ENCODE data around the gene TKTL1.
"Not testable (repeated sequence)": the region's sequence is repeated elsewhere in the genome, so short reads cannot be mapped to it uniquely, and the experiment has no call there.

TKTL1 gene

DNA sequence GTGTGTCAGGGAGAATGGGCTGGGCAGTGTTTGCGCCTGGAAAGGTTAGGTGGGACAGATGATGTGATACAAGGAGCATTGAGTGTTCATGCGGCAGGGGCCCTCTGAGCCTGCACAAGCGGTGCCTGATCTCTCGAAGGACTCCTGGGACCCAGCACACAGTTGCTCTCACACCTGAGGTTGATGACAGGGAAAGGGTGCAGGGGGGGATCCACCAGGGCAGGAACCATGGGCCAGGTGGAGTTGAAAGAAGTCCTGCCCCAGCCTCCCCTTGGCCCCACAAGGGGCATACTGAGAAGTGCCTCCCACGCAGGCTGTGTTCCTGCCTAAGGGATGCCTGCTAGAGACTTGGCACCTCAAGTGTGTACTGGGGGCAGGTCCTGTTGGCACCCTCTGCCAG lies 33.1 kb downstream of the TKTL1 start:
- no peaks in the 10 kb centered on the region for H3K36me3 ChIP-seq (ENCODE audit: control insufficient read depth in 1 of 2, insufficient read depth in 2 of 2, low read length in 2 of 2)
- H3K9me3 ChIP-seq (ENCODE audit: control insufficient read depth in 1 of 2, low read length in 2 of 2), result no peaks in the 10 kb centered on the region
- no peaks in the 10 kb centered on the region for H3K27me3 ChIP-seq (ENCODE audit: low read depth, low read length)
- H3K27ac ChIP-seq (ENCODE audit: low read length), result no peak overlapping the region
- no peak overlapping the region for H3K4me3 ChIP-seq (ENCODE audit: low read depth in 1 of 2, low read length in 2 of 2)
- H3K4me1 ChIP-seq (ENCODE audit: control insufficient read depth in 1 of 2, insufficient read depth in 2 of 2, low read length in 2 of 2), result peaks cover 0 to 8% of the 10 kb centered on the region in 2 donors

DNA sequence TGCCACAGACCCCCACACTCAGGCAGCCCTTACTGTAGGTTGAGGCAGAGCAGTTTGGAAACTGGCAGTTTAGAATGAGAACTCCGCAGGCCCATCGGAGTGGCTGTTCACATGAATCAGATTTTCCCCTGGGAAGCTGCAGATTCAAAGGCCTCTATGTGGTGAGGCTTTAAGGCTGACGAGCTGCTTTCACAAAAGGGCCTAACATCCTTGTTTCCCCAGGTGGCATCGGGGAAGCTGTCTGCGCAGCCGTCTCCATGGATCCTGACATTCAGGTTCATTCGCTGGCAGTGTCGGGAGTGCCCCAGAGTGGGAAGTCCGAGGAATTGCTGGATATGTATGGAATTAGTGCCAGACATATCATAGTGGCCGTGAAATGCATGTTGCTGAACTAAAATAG lies 33.7 kb downstream of the TKTL1 start:
- no peaks in the 10 kb centered on the region for H3K9me3 ChIP-seq (ENCODE audit: control insufficient read depth in 1 of 2, low read length in 2 of 2)
- no peak overlapping the region for H3K27ac ChIP-seq (ENCODE audit: low read length)
- H3K27me3 ChIP-seq (ENCODE audit: low read depth, low read length), result no peaks in the 10 kb centered on the region
- H3K36me3 ChIP-seq (ENCODE audit: control insufficient read depth in 1 of 2, insufficient read depth in 2 of 2, low read length in 2 of 2), result no peaks in the 10 kb centered on the region
- peaks cover 0 to 8% of the 10 kb centered on the region in 2 donors for H3K4me1 ChIP-seq (ENCODE audit: control insufficient read depth in 1 of 2, insufficient read depth in 2 of 2, low read length in 2 of 2)
- no peak overlapping the region for H3K4me3 ChIP-seq (ENCODE audit: low read depth in 1 of 2, low read length in 2 of 2)

DNA sequence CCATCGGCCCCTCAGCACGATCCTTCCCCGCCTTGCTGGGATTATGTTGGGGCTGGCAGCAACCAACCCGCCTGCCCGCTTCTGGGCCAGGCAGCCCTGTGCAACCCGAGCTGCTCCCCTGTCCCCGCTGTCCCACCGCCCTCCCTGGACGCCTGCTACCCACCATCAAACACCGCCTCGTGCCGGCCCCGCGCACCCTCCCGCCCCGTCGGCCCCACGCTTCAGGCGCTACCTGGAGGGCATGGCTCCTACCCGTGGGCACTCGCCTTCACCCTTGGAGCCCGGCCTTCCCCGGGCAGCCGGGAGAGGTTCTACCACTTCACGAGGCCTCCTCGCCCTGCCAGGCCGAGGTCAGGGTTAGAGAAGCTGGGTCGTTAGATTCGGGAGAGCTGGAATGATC lies 37.0 kb downstream of the TKTL1 start:
- no peak overlapping the region for H3K4me3 ChIP-seq (ENCODE audit: low read depth in 1 of 2, low read length in 2 of 2)
- H3K36me3 ChIP-seq (ENCODE audit: control insufficient read depth in 1 of 2, insufficient read depth in 2 of 2, low read length in 2 of 2), result no peaks in the 10 kb centered on the region
- H3K27me3 ChIP-seq (ENCODE audit: low read depth, low read length), result no peaks in the 10 kb centered on the region
- H3K27ac ChIP-seq (ENCODE audit: low read length), result no peak overlapping the region
- no peaks in the 10 kb centered on the region for H3K9me3 ChIP-seq (ENCODE audit: control insufficient read depth in 1 of 2, low read length in 2 of 2)
- H3K4me1 ChIP-seq (ENCODE audit: control insufficient read depth in 1 of 2, insufficient read depth in 2 of 2, low read length in 2 of 2), result no peaks in the 10 kb centered on the region

DNA sequence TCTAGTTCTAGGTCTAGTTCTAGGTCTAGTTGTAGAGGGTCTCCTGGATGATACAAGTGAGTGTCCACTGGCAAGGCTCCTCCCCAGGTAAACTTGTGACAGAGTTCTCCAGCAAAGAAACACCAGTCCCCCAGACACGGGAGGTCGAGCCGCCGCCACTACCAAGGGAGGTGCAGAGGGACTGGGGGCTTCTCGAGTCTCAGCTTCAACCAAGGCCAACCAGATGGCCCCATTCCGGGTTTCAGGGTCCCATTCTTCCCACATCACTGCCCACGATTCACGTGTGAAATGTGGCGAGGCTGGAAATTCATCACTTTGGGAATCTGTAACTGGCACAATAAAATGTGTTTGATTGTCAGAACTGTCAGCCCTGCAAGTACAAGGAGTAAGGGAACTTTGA lies 37.5 kb downstream of the TKTL1 start:
- Histone ChIP-seq H3K36me3 (ENCODE audit: control insufficient read depth in 1 of 2, insufficient read depth in 2 of 2, low read length in 2 of 2) (no peaks in the 10 kb centered on the region), H3K9me3 (ENCODE audit: control insufficient read depth in 1 of 2, low read length in 2 of 2) (no peaks in the 10 kb centered on the region), H3K27ac (ENCODE audit: low read length) (no peak overlapping the region), H3K4me1 (ENCODE audit: control insufficient read depth in 1 of 2, insufficient read depth in 2 of 2, low read length in 2 of 2) (no peaks in the 10 kb centered on the region), H3K4me3 (ENCODE audit: low read depth in 1 of 2, low read length in 2 of 2) (no peak overlapping the region), H3K27me3 (ENCODE audit: low read depth, low read length) (no peaks in the 10 kb centered on the region)

DNA sequence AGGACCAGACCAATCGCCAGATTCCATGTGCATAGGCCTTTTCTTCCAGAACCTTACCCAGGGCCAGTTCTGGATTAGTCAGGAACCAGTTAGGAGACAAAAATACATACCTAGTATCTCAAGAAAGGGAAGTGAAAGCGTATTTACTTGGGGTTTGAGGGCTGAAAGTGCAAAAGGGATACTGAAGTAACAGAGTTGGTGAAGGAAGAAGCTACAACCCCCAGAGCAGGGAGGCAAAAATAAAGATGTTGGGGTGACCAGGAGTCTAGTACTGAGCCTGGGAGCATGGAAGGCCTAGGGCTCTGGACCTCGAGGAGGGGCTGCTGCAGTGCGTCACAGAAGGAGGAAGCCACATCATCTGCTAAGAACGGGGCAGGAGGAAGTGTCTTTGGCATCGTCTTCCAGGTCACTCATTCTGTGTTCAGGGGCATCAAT lies 38.3 kb downstream of the TKTL1 start:
- Histone ChIP-seq H3K9me3 (ENCODE audit: control insufficient read depth in 1 of 2, low read length in 2 of 2) (no peaks in the 10 kb centered on the region), H3K27me3 (ENCODE audit: low read depth, low read length) (no peaks in the 10 kb centered on the region), H3K36me3 (ENCODE audit: control insufficient read depth in 1 of 2, insufficient read depth in 2 of 2, low read length in 2 of 2) (no peaks in the 10 kb centered on the region), H3K27ac (ENCODE audit: low read length) (no peak overlapping the region), H3K4me1 (ENCODE audit: control insufficient read depth in 1 of 2, insufficient read depth in 2 of 2, low read length in 2 of 2) (no peaks in the 10 kb centered on the region), H3K4me3 (ENCODE audit: low read depth in 1 of 2, low read length in 2 of 2) (no peak overlapping the region)

DNA sequence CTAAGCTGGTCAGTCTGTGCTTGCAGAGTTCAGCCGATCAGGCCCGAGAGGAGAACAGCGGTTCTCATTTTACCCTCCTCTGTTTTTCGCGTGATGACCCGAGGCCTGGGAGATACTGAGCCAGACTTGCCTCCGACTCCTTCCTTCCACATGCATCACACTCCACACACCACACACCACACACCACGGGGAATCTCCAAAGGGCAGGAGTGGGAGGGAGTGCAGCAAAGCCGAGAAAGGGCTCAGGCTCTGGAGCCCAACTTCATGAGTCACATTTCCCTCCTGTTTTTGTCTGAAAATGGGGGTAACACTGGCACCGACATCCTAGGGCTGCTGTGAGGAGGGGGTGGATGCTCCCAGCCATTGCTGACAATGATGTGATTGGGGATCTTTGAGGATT lies 38.9 kb downstream of the TKTL1 start:
- Histone ChIP-seq H3K4me1 (ENCODE audit: control insufficient read depth in 1 of 2, insufficient read depth in 2 of 2, low read length in 2 of 2) (no peaks in the 10 kb centered on the region), H3K27me3 (ENCODE audit: low read depth, low read length) (no peaks in the 10 kb centered on the region), H3K4me3 (ENCODE audit: low read depth in 1 of 2, low read length in 2 of 2) (no peak overlapping the region), H3K36me3 (ENCODE audit: control insufficient read depth in 1 of 2, insufficient read depth in 2 of 2, low read length in 2 of 2) (no peaks in the 10 kb centered on the region), H3K27ac (ENCODE audit: low read length) (no peak overlapping the region), H3K9me3 (ENCODE audit: control insufficient read depth in 1 of 2, low read length in 2 of 2) (no peaks in the 10 kb centered on the region)

DNA sequence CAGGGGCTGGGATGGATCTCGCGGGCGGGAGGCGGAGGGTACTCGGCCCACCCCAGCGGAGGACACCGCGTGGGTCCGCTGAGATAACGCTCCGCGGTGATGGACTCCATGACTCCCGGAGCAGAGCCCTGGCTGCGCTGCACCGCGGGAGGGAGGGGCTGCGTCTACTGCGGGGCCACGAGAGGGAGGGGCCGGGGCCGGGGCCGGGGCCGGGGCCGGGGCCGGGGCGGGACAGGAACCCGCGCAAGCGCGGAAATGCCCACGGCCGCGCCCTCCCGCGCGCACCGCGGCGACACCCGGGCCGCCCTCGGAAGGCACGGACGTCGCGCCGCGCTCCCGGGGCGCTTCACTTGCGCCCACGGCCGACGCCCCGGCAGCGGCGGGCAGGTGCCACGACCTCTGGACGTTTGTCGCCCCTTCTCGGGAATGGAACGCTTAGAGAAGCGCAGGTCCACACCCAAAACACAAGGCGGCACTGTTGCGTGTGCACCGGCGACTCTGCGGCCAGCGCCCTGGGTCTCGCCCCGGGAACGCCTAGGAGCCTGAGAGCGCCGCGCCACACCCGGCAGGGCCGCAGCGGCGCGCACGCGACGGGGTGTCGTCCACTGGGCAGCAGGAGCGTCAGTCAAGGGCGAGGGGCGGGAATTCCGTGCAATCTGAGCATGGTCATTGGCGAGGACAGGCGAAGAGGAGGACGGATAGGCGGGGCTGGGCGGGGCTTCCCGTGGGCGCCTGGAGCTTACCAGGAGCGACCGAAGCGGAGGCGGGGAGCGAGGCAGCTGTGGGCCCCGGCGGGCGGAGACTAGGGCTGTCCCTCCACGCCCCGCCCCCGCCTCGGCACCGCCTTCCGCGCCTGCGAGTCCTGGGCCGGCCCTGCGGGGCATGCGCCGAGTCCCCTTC lies 46.1 kb downstream of the TKTL1 start:
- H3K9me3 ChIP-seq (ENCODE audit: control insufficient read depth in 1 of 2, low read length in 2 of 2); H3K36me3 ChIP-seq (ENCODE audit: control insufficient read depth in 1 of 2, insufficient read depth in 2 of 2, low read length in 2 of 2); H3K27ac ChIP-seq (ENCODE audit: low read length); H3K4me1 ChIP-seq (ENCODE audit: control insufficient read depth in 1 of 2, insufficient read depth in 2 of 2, low read length in 2 of 2); H3K4me3 ChIP-seq (ENCODE audit: low read depth in 1 of 2, low read length in 2 of 2); H3K27me3 ChIP-seq (ENCODE audit: low read depth, low read length): not testable (repeated sequence)

DNA sequence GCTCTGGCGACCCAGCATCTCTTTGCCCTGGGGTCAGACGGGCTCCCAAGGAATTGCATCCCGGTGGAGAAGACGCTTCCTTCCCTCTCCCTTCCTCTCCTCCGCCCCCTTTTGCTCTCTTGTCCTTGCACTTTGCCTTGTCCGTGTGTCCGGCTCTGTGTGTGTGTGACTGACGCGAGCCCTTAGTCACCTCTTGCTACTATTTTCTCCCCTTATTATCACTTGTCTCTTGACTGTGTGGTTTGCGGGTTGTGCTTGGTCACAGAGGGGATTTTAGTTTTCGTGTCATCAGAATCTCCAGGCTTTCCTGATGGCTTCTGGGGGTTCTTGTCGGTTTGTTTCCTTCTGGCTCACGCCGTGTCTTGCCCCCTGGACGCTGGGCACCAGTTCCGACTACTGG lies 47.5 kb downstream of the TKTL1 start:
- not testable (repeated sequence) for H3K27ac ChIP-seq (ENCODE audit: low read length); H3K36me3 ChIP-seq (ENCODE audit: control insufficient read depth in 1 of 2, insufficient read depth in 2 of 2, low read length in 2 of 2); H3K4me3 ChIP-seq (ENCODE audit: low read depth in 1 of 2, low read length in 2 of 2); H3K9me3 ChIP-seq (ENCODE audit: control insufficient read depth in 1 of 2, low read length in 2 of 2); H3K27me3 ChIP-seq (ENCODE audit: low read depth, low read length); H3K4me1 ChIP-seq (ENCODE audit: control insufficient read depth in 1 of 2, insufficient read depth in 2 of 2, low read length in 2 of 2)

DNA sequence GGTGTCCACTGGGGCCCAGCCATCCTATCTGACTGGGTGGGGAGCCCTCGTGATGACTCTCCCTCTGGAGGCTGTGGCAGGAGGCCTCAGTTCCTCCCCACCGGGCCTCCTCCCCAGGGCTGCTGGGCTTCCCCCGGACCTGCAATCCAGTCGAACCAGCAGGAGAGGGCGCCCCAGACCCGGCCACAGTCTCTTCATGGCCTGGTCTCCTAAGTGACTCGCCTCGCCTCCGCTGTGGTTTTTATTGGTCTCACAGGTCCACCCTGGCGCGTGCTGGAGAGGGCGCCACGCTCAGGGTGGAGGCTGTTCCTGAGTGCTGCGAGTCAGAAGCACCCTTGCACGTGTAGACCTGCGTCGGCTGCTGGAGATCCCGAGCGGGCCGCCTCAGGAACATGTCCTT lies 48.0 kb downstream of the TKTL1 start:
- not testable (repeated sequence) for H3K27me3 ChIP-seq (ENCODE audit: low read depth, low read length); H3K4me1 ChIP-seq (ENCODE audit: control insufficient read depth in 1 of 2, insufficient read depth in 2 of 2, low read length in 2 of 2); H3K4me3 ChIP-seq (ENCODE audit: low read depth in 1 of 2, low read length in 2 of 2); H3K27ac ChIP-seq (ENCODE audit: low read length); H3K9me3 ChIP-seq (ENCODE audit: control insufficient read depth in 1 of 2, low read length in 2 of 2); H3K36me3 ChIP-seq (ENCODE audit: control insufficient read depth in 1 of 2, insufficient read depth in 2 of 2, low read length in 2 of 2)

DNA sequence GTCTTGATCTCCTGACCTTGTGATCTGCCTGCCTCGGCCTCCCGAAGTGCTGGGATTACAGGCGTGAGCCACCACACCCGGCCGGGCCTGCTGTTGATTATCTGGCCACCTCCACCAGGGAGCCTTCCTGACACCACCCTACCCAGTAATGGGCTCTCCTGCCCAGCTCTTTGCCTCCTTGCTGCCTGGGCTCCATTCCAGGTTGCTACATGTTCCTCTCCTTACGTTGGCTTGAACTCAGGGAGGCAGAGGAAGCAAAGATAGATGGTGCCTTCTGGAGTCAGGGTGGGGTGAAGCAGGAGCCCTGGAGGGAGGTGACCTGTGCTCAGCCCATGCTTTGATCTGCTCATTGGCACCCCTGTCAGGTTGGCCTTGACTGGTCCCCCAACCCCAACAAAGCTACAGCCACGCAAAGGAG lies 52.5 kb downstream of the TKTL1 start:
- Histone ChIP-seq H3K36me3 (ENCODE audit: control insufficient read depth in 1 of 2, insufficient read depth in 2 of 2, low read length in 2 of 2) (peaks cover 9 to 45% of the 10 kb centered on the region in 2 donors), H3K4me1 (ENCODE audit: control insufficient read depth in 1 of 2, insufficient read depth in 2 of 2, low read length in 2 of 2) (peaks cover 0 to 4% of the 10 kb centered on the region in 2 donors), H3K27ac (ENCODE audit: low read length) (no peak overlapping the region), H3K4me3 (ENCODE audit: low read depth in 1 of 2, low read length in 2 of 2) (no peak overlapping the region), H3K9me3 (ENCODE audit: control insufficient read depth in 1 of 2, low read length in 2 of 2) (no peaks in the 10 kb centered on the region), H3K27me3 (ENCODE audit: low read depth, low read length) (no peaks in the 10 kb centered on the region)

DNA sequence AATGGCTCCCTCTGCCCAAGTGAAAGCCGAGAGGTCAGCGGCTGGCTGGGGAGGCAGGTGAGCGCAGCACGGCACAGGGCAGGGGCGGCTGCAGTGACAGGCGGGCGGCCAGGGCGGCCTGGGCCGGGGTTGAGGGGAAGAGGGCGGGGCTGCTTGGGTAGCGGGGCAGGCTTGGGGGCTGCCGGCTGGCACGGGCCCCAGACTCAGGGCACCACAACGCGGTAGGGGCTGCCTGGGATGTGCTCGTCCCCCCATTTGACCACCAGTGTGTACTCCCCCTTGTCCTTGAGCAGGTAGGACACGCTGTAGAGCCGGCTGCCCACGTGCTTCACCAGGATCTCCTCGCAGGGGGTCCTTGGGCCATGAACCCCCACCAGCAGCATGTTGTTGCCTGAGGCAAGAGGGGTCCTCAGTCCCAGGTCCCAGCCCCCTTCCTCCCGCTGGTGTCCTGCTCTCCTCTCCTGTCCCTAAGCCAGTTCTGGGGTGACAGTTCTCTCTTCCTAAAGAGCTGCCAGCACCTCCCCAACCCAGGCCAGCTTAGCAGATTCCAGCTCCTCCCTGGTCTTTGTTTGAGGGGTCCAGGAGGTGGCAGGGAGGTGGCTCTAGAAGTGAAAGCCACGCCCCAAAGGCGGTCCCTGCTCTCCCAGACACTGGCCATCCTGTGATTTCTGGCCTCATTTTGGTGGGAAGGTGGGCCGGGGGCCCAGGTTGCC lies 53.2 kb downstream of the TKTL1 start:
- Histone ChIP-seq H3K27ac (ENCODE audit: low read length) (no peak overlapping the region), H3K4me3 (ENCODE audit: low read depth in 1 of 2, low read length in 2 of 2) (no peak overlapping the region), H3K4me1 (ENCODE audit: control insufficient read depth in 1 of 2, insufficient read depth in 2 of 2, low read length in 2 of 2) (peaks cover 0 to 4% of the 10 kb centered on the region in 2 donors), H3K36me3 (ENCODE audit: control insufficient read depth in 1 of 2, insufficient read depth in 2 of 2, low read length in 2 of 2) (peaks cover 15 to 52% of the 10 kb centered on the region in 2 donors), H3K9me3 (ENCODE audit: control insufficient read depth in 1 of 2, low read length in 2 of 2) (no peaks in the 10 kb centered on the region), H3K27me3 (ENCODE audit: low read depth, low read length) (no peaks in the 10 kb centered on the region)

Measured in muscle layer of duodenum (tissue), 2 donors.